SK-N-SH (cell line): ENCODE data around the gene ZNF879. TPM values are rescaled to one million over a fixed set of nuclear protein-coding genes. Genes with fewer than 3 reads are reported as not detected.

ENCODE experiments used
- CTCF ChIA-PET: fragments of 300-600, 350-600 bp; formaldehyde crosslinking; extraction: SDS; loops from one replicate; lab custom pipeline; 2021; lab: Yijun Ruan, JAX
- POLR2A ChIA-PET: fragments of 350-600 bp; sonication (Branson Sonifier 250); formaldehyde crosslinking; extraction: SDS; loops from one replicate; lab custom pipeline; 2020; ENCODE audit warnings: antibody characterized with exemption, inconsistent platforms; lab: Yijun Ruan, JAX
- DNase-seq: peaks from one replicate; pipeline ENCODE4 v3.0.0; 2012
- H2AFZ ChIP-seq: fragments of 200-600 bp; sonication (generic); 2 replicates; pipeline ENCODE4 v1.8.1; 2016; ENCODE audit warnings: antibody characterized with exemption, mild to moderate bottlenecking, low read depth
- H3F3A ChIP-seq: fragments of 200-600 bp; sonication (generic); replicated peaks from 2 replicates; pipeline ENCODE3; 2016; ENCODE audit warnings: antibody characterized with exemption, mild to moderate bottlenecking; ENCODE audit not compliant: insufficient read depth
- H3K27ac ChIP-seq, 2 experiments: fragments of 200-500 bp in 1 of 2; fragments of 200-600 bp in 1 of 2; sonication (Bioruptor generic) in 1 of 2; sonication (generic), shearing (Covaris generic) in 1 of 2; 2 replicates each; pipeline versions ENCODE4 v1.5.1 to v1.6.1; 2014 to 2016; ENCODE audit warnings: low read depth in 2 of 2, inconsistent platforms in 1 of 2, low read length in 1 of 2, mild to moderate bottlenecking in 1 of 2, mixed read lengths in 1 of 2
- H3K27me3 ChIP-seq: fragments of 200-600 bp; sonication (generic), shearing (Covaris generic); 2 replicates; pipeline ENCODE4 v1.6.1; 2016; ENCODE audit warnings: mixed run types; ENCODE audit not compliant: insufficient read depth
- H3K36me3 ChIP-seq, 2 experiments: fragments of 200-500 bp in 1 of 2; fragments of 200-600 bp in 1 of 2; sonication (Bioruptor generic) in 1 of 2; sonication (generic) in 1 of 2; replicated peaks in 1 of 2; 2 replicates each; pipeline versions ENCODE3 to v1.5.1; 2014 to 2016; ENCODE audit warnings: low read length in 1 of 2, mild to moderate bottlenecking in 1 of 2; ENCODE audit not compliant: insufficient read depth in 2 of 2, control insufficient read depth in 1 of 2
- H3K4me1 ChIP-seq, 2 experiments: fragments of 200-500 bp in 1 of 2; fragments of 200-600 bp in 1 of 2; sonication (Bioruptor generic) in 1 of 2; sonication (generic), shearing (Covaris generic) in 1 of 2; 2 replicates each; pipeline versions ENCODE4 v1.5.1 to v1.6.1; 2014 to 2016; ENCODE audit warnings: low read depth in 1 of 2, low read length in 1 of 2, mixed run types in 1 of 2; ENCODE audit not compliant: insufficient read depth in 2 of 2, control insufficient read depth in 1 of 2
- H3K4me2 ChIP-seq: fragments of 200-600 bp; sonication (generic), shearing (Covaris generic); 2 replicates; pipeline ENCODE4 v1.6.1; 2017; ENCODE audit warnings: mixed run types
- H3K4me3 ChIP-seq, 2 experiments: fragments of 200-500 bp in 1 of 2; fragments of 200-600 bp in 1 of 2; sonication (Bioruptor generic) in 1 of 2; sonication (generic), shearing (Covaris generic) in 1 of 2; 2 replicates each; pipeline versions ENCODE4 v1.5.1 to v1.8.1; 2014 to 2016; ENCODE audit warnings: low read depth in 2 of 2, inconsistent platforms in 1 of 2, low read length in 1 of 2, mild to moderate bottlenecking in 1 of 2, mixed read lengths in 1 of 2, moderate library complexity in 1 of 2
- H3K79me2 ChIP-seq: fragments of 200-600 bp; sonication (generic); 2 replicates; pipeline ENCODE4 v1.8.1; 2017; ENCODE audit warnings: mild to moderate bottlenecking; ENCODE audit not compliant: insufficient read depth
- H3K9ac ChIP-seq: fragments of 200-600 bp; sonication (generic); 2 replicates; pipeline ENCODE4 v1.6.1; 2017; ENCODE audit warnings: mixed run types
- H3K9me2 ChIP-seq: fragments of 200-600 bp; sonication (generic); 2 replicates; pipeline ENCODE4 v1.6.1; 2017; ENCODE audit warnings: mixed run types
- H3K9me3 ChIP-seq: fragments of 200-600 bp; sonication (generic); 2 replicates; pipeline ENCODE4 v1.6.1; 2017; ENCODE audit warnings: mixed run types, mild to moderate bottlenecking, moderate library complexity
- H4K20me1 ChIP-seq: fragments of 200-600 bp; sonication (generic); 2 replicates; pipeline ENCODE4 v1.6.1; 2017; ENCODE audit warnings: mild to moderate bottlenecking, mixed run types; ENCODE audit not compliant: insufficient read depth
- CTCF ChIP-seq: fragments of 200-600 bp; sonication (generic); IDR thresholded peaks from 2 replicates; pipeline ENCODE4 v1.6.1; 2017; ENCODE audit warnings: antibody characterized with exemption, mild to moderate bottlenecking, moderate library complexity
- EP300 ChIP-seq, 2 experiments: IDR thresholded peaks; 2 replicates each; pipeline versions ENCODE4 v1.4.0 to v1.6.1; 2012; ENCODE audit warnings: borderline replicate concordance in 1 of 2, low read depth in 1 of 2, low read length in 1 of 2
- EZH2phosphoT487 ChIP-seq: fragments of 200-600 bp; sonication (generic); IDR thresholded peaks from 2 replicates; pipeline ENCODE4 v1.6.1; 2017; ENCODE audit warnings: low read depth, mixed run types, mild to moderate bottlenecking, antibody characterized with exemption, moderate library complexity, borderline replicate concordance
- FOSL2 ChIP-seq: IDR thresholded peaks from 2 replicates; pipeline ENCODE4 v1.4.0; 2012; ENCODE audit warnings: low read depth, mild to moderate bottlenecking, moderate library complexity, borderline replicate concordance
- FOXJ3 ChIP-seq: sonication (generic); formaldehyde crosslinking; IDR thresholded peaks from 2 replicates; pipeline ENCODE4 v1.5.1; 2020; ENCODE audit warnings: mild to moderate bottlenecking, missing genetic modification reagents
- GATA2 ChIP-seq: sonication (generic); formaldehyde crosslinking; IDR thresholded peaks from 2 replicates; pipeline ENCODE4 v1.5.0; 2020; ENCODE audit warnings: mild to moderate bottlenecking, missing genetic modification reagents
- IRF3 ChIP-seq: fragments of 150-350 bp; IDR thresholded peaks from 2 replicates; pipeline ENCODE4 v1.6.1; 2016; ENCODE audit warnings: mild to moderate bottlenecking, low read depth, low read length
- JUND ChIP-seq: IDR thresholded peaks from 2 replicates; pipeline ENCODE4 v1.4.0; 2012
- MAX ChIP-seq: IDR thresholded peaks from 2 replicates; pipeline ENCODE4 v1.4.0; 2012; ENCODE audit warnings: low read depth
- MEF2A ChIP-seq: IDR thresholded peaks from 2 replicates; pipeline ENCODE4 v1.4.0; 2012; ENCODE audit warnings: low read depth, borderline replicate concordance
- MXI1 ChIP-seq: IDR thresholded peaks from 2 replicates; pipeline ENCODE4 v1.6.1; 2012; ENCODE audit warnings: mild to moderate bottlenecking, low read depth, low read length, improper control_type of control experiment
- NFIC ChIP-seq: IDR thresholded peaks from 2 replicates; pipeline ENCODE4 v1.4.0; 2012; ENCODE audit warnings: borderline replicate concordance
- PBX3 ChIP-seq: IDR thresholded peaks from 2 replicates; pipeline ENCODE4; 2012
- RAD21 ChIP-seq: IDR thresholded peaks from 2 replicates; pipeline ENCODE4 v1.6.1; 2012; ENCODE audit warnings: mild to moderate bottlenecking, low read length
- RCOR1 ChIP-seq: fragments of 150-350 bp; IDR thresholded peaks from 2 replicates; pipeline ENCODE4 v1.6.1; 2017; ENCODE audit warnings: antibody characterized with exemption, low read length
- SMC3 ChIP-seq: IDR thresholded peaks from 2 replicates; pipeline ENCODE4 v1.6.1; 2012; ENCODE audit warnings: low read depth, low read length, improper control_type of control experiment
- TCF12 ChIP-seq: IDR thresholded peaks from 2 replicates; pipeline ENCODE4 v1.4.0; 2012
- USF2 ChIP-seq: fragments of 150-350 bp; IDR thresholded peaks from 2 replicates; pipeline ENCODE4 v1.6.1; 2017; ENCODE audit warnings: antibody characterized with exemption, low read length, low read depth, borderline replicate concordance
- ZBTB33 ChIP-seq: IDR thresholded peaks from 2 replicates; pipeline ENCODE4 v1.4.0; 2012; ENCODE audit warnings: low read depth, borderline replicate concordance
- WGBS: methylation state at CpG from one replicate; pipeline ENCODE4 v1.1.6; 2017; ENCODE audit warnings: low lambda C conversion rate; 5-methylcytosine and 5-hydroxymethylcytosine counted together
- polyA plus RNA-seq, 3 experiments: library from polyadenylated mRNA; depleted of rRNA; stranded (reverse); fragments of >200 nt; gene quantifications; 2 replicates each; pipeline ENCODE4 v1.2.3, GENCODE V29; 2012

Gene ZNF879
- polyA plus RNA-seq, 1 of the 3 experiments (the other 2 are of a cell fraction), result 0.44 TPM

GRCh38 chr5:179054876-179055275, 31.3 kb downstream of the ZNF879 start:
- POLR2A ChIA-PET, result no interaction called here

GRCh38 chr5:179055436-179055835, 31.8 kb downstream of the ZNF879 start:
- Histone ChIP-seq H3K9ac (no peak overlapping the region), H3K4me3 (no peak overlapping the region), H3F3A (no peaks in the 10 kb centered on the region), H3K9me2 (no peaks in the 10 kb centered on the region), H2AFZ (no peak overlapping the region), H3K4me2 (no peak overlapping the region), H4K20me1 (no peaks in the 10 kb centered on the region), H3K79me2 (no peaks in the 10 kb centered on the region), H3K27me3 (no peaks in the 10 kb centered on the region), H3K4me1 (no peaks in the 10 kb centered on the region; a peak in 2 of 4 replicates), H3K27ac (no peak overlapping the region), H3K9me3 (no peaks in the 10 kb centered on the region; the same call in 1 of the 2 replicates), H3K36me3 (no peaks in the 10 kb centered on the region)
- CTCF ChIA-PET, result no interaction called here
- WGBS, result 19% methylated on average over 3 of the region's 3 CpGs
- POLR2A ChIA-PET, result no interaction called here
- no peak for DNase-seq
- TF ChIP-seq MXI1 (no peak), TCF12 (no peak), EP300 (IDR thresholded peaks at IDR 0.05; ENCODE audit: borderline replicate concordance in 1 of 2, low read depth in 1 of 2, low read length in 1 of 2) (no peak), IRF3 (no peak), MAX (no peak), FOXJ3 (CRISPR knock-in tag) (no peak), EZH2phosphoT487 (no peak), PBX3 (no peak), CTCF (no peak), GATA2 (CRISPR knock-in tag) (no peak), MEF2A (no peak), ZBTB33 (no peak), FOSL2 (no peak), USF2 (no peak), SMC3 (no peak), RCOR1 (no peak)

More at GRCh38 chr5:179054876-179055275, 31.3 kb downstream of the ZNF879 start:
- Histone ChIP-seq H3K36me3 (no peaks in the 10 kb centered on the region), H3K27ac (no peak overlapping the region), H2AFZ (no peak overlapping the region)
- TF ChIP-seq RAD21 (no peak), NFIC (no peak), JUND (no peak), IRF3 (no peak)
- TF ChIP-seq, all 33 proteins: peak for 0
- H4K20me1 ChIP-seq, result no peaks in the 10 kb centered on the region
- no peaks in the 10 kb centered on the region for H3F3A ChIP-seq
- H3K9me3 ChIP-seq, result no peaks in the 10 kb centered on the region; the same call in 1 of the 2 replicates
- H3K4me2 ChIP-seq, result no peak overlapping the region
- no peaks in the 10 kb centered on the region for H3K79me2 ChIP-seq
- no peak for DNase-seq
- H3K27me3 ChIP-seq, result no peaks in the 10 kb centered on the region
- no peaks in the 10 kb centered on the region for H3K9me2 ChIP-seq
- CTCF ChIA-PET, result no interaction called here
- no peak overlapping the region for H3K9ac ChIP-seq
- no peak overlapping the region for H3K4me3 ChIP-seq
- 27% methylated on average over 10 of the region's 10 CpGs for WGBS
- H3K4me1 ChIP-seq, result no peaks in the 10 kb centered on the region; a peak in 1 of 4 replicates
